Measurements from ENCODE around the gene PDS5A. TPM values are rescaled to one million over a fixed set of nuclear protein-coding genes. Genes with fewer than 3 reads are reported as not detected.

PDS5A gene
- total and polyA plus RNA-seq, 2 donors (not counting 1 experiment from before 2014, with no cell fraction given), result 46.9 to 74.0 TPM

DNA sequence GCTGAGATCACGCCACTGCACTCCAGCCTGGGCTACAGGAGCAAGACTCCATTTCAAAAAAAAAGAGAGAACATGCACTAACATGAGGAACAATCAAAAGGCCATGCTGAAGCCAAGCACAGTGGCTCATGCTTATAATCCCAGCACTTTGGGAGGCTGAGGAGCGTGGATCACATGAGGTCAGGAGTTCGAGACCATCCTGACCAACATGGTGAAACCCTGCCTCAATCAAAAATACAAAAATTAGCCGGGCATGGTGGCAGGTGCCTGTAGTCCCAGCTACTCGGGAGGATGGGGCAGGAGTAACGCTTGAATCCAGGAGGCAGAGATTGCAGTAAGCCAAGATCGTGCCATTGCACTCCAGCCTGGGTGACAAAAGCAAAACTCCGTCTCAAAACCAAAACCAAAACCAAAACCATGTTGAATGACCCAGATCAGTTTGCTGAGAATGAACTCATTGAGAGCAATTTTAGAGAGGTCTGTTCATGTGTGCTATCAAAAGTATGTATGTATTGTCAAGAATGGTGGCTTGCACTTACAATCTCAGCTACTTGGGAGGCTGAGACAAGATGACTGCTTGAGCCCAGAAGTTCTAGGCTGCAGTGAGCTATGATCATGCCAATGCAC is 44.8 kb downstream of the PDS5A start:
- peaks cover 2% of the 10 kb centered on the region for H3K4me1 ChIP-seq (ENCODE audit: control insufficient read depth, extremely low read depth, insufficient read depth, low read length)
- peak overlapping the region; percentile 70 for H3K4me2 ChIP-seq (ENCODE audit: extremely low read depth, insufficient read depth, low read length)
- no peaks in the 10 kb centered on the region for H4K20me1 ChIP-seq (ENCODE audit: control insufficient read depth, extremely low read depth, insufficient read depth, low read length)
- peaks cover 62% of the 10 kb centered on the region for H3K79me2 ChIP-seq (ENCODE audit: control insufficient read depth, insufficient read depth, low read length)
- peak overlapping the region in 1 of 4 experiments; percentile 28 for H3K4me3 ChIP-seq (replicated peaks in 1 of 4; ENCODE audit: control extremely low read depth in 1 of 4, insufficient read depth in 1 of 4, low read depth in 3 of 4, low read length in 4 of 4)
- H2AFZ ChIP-seq (ENCODE audit: low read length), result no peak overlapping the region
- H3K27ac ChIP-seq (ENCODE audit: insufficient read depth, low read length), result peak overlapping the region; percentile 26
- DNase-seq (ENCODE audit: low read depth in 2 of 2), result peak in 1 of 2 donors; percentile 24
- no peaks in the 10 kb centered on the region for H3K9me3 ChIP-seq (ENCODE audit: control insufficient read depth, insufficient read depth, low read depth, low read length)
- no peak for TF ChIP-seq EZH2 (IDR thresholded peaks at IDR 0.05; ENCODE audit: low read length, missing control alignments)
- TF ChIP-seq, protein P1, sequence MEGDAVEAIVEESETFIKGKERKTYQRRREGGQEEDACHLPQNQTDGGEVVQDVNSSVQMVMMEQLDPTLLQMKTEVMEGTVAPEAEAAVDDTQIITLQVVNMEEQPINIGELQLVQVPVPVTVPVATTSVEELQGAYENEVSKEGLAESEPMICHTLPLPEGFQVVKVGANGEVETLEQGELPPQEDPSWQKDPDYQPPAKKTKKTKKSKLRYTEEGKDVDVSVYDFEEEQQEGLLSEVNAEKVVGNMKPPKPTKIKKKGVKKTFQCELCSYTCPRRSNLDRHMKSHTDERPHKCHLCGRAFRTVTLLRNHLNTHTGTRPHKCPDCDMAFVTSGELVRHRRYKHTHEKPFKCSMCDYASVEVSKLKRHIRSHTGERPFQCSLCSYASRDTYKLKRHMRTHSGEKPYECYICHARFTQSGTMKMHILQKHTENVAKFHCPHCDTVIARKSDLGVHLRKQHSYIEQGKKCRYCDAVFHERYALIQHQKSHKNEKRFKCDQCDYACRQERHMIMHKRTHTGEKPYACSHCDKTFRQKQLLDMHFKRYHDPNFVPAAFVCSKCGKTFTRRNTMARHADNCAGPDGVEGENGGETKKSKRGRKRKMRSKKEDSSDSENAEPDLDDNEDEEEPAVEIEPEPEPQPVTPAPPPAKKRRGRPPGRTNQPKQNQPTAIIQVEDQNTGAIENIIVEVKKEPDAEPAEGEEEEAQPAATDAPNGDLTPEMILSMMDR (conservative IDR thresholded peaks at IDR 0.05 in 1 of 2, IDR thresholded peaks at IDR 0.05 in 1 of 2; ENCODE audit: low read depth in 1 of 2, low read length in 2 of 2), result no peak
- H3K27me3 ChIP-seq (ENCODE audit: control insufficient read depth, insufficient read depth, low read length), result no peaks in the 10 kb centered on the region
- no peaks in the 10 kb centered on the region for H3K36me3 ChIP-seq (ENCODE audit: control insufficient read depth, insufficient read depth, low read length)
- H3K9ac ChIP-seq (ENCODE audit: insufficient read depth, low read length), result no peak overlapping the region

DNA sequence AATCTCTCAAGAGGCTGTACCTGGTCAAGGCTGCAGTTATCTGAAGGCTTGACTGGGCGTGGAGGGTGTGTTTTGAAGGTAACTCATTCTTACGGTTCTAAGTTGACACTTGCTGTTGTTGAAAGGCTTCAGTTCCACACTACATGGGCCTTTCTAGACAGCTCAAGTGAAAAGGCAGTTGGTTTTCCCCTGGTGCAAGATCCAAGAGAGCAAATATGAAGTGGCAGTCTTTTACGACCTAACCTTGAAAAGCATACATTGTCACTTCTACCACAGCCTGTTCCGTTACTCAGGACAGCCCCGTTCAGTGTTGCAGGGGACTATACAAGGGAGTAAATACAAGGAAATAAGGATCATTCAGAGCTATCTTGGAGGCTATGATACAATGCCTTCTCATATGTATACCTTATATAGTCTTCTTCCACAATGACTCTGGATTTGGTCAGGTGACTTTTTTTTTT is 46.2 kb downstream of the PDS5A start:
- H3K9ac ChIP-seq (ENCODE audit: insufficient read depth, low read length), result no peak overlapping the region
- no peak overlapping the region for H2AFZ ChIP-seq (ENCODE audit: low read length)
- no peak overlapping the region for H3K4me3 ChIP-seq (replicated peaks in 1 of 4; ENCODE audit: control extremely low read depth in 1 of 4, insufficient read depth in 1 of 4, low read depth in 3 of 4, low read length in 4 of 4)
- no peaks in the 10 kb centered on the region for H3K9me3 ChIP-seq (ENCODE audit: control insufficient read depth, insufficient read depth, low read depth, low read length)
- H3K4me1 ChIP-seq (ENCODE audit: control insufficient read depth, extremely low read depth, insufficient read depth, low read length), result peaks cover 2% of the 10 kb centered on the region
- no peak overlapping the region for H3K27ac ChIP-seq (ENCODE audit: insufficient read depth, low read length)
- no peak overlapping the region for H3K4me2 ChIP-seq (ENCODE audit: extremely low read depth, insufficient read depth, low read length)
- no peak for DNase-seq (ENCODE audit: low read depth in 2 of 2)
- H3K36me3 ChIP-seq (ENCODE audit: control insufficient read depth, insufficient read depth, low read length), result peaks cover 1% of the 10 kb centered on the region
- H3K27me3 ChIP-seq (ENCODE audit: control insufficient read depth, insufficient read depth, low read length), result no peaks in the 10 kb centered on the region
- H4K20me1 ChIP-seq (ENCODE audit: control insufficient read depth, extremely low read depth, insufficient read depth, low read length), result no peaks in the 10 kb centered on the region
- peaks cover 49% of the 10 kb centered on the region for H3K79me2 ChIP-seq (ENCODE audit: control insufficient read depth, insufficient read depth, low read length)
- no peak for TF ChIP-seq EZH2 (IDR thresholded peaks at IDR 0.05; ENCODE audit: low read length, missing control alignments)
- TF ChIP-seq, protein P1 (conservative IDR thresholded peaks at IDR 0.05 in 1 of 2, IDR thresholded peaks at IDR 0.05 in 1 of 2; ENCODE audit: low read depth in 1 of 2, low read length in 2 of 2), result no peak

DNA sequence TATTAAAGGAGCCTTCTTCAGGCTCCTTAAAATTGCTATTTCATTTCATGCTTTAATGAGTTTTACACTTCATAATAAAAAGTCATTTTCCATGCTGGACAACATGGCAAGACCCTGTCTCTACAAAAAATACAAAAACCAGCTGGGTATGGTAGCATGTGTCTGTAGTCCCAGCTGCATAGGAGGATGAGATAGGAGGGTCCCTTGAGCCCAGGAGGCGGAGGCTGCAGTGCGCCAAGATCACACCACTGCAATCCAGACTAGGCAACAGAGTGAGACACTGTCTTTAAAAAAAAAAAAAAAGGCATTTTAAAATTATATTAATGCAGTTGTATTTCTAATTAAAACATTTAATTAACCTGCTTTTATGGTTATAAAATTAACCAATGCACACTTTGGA is 49.2 kb downstream of the PDS5A start:
- DNase-seq (ENCODE audit: low read depth in 2 of 2), result no peak
- Histone ChIP-seq H3K27ac (ENCODE audit: insufficient read depth, low read length) (no peak overlapping the region), H3K9ac (ENCODE audit: insufficient read depth, low read length) (no peak overlapping the region), H3K4me3 (replicated peaks in 1 of 4; ENCODE audit: control extremely low read depth in 1 of 4, insufficient read depth in 1 of 4, low read depth in 3 of 4, low read length in 4 of 4) (no peak overlapping the region), H2AFZ (ENCODE audit: low read length) (no peak overlapping the region), H3K4me1 (ENCODE audit: control insufficient read depth, extremely low read depth, insufficient read depth, low read length) (no peaks in the 10 kb centered on the region), H3K9me3 (ENCODE audit: control insufficient read depth, insufficient read depth, low read depth, low read length) (no peaks in the 10 kb centered on the region), H3K36me3 (ENCODE audit: control insufficient read depth, insufficient read depth, low read length) (peaks cover 1% of the 10 kb centered on the region), H3K79me2 (ENCODE audit: control insufficient read depth, insufficient read depth, low read length) (peaks cover 28% of the 10 kb centered on the region), H3K4me2 (ENCODE audit: extremely low read depth, insufficient read depth, low read length) (no peak overlapping the region), H3K27me3 (ENCODE audit: control insufficient read depth, insufficient read depth, low read length) (no peaks in the 10 kb centered on the region), H4K20me1 (ENCODE audit: control insufficient read depth, extremely low read depth, insufficient read depth, low read length) (no peaks in the 10 kb centered on the region)
- no peak for TF ChIP-seq EZH2 (IDR thresholded peaks at IDR 0.05; ENCODE audit: low read length, missing control alignments)
- TF ChIP-seq, protein P1 (conservative IDR thresholded peaks at IDR 0.05 in 1 of 2, IDR thresholded peaks at IDR 0.05 in 1 of 2; ENCODE audit: low read depth in 1 of 2, low read length in 2 of 2), result no peak

Measured in fibroblast of lung (primary cell).